CD1c-positive myeloid dendritic cell (primary cell): ENCODE results near the gene IGF1.
"Not testable (repeated sequence)": the region's sequence is repeated elsewhere in the genome, so short reads cannot be mapped to it uniquely, and the experiment has no call there.

ENCODE experiments used
- DNase-seq: peaks from one replicate; pipeline ENCODE4 v3.0.0-alpha.2; 2016; ENCODE audit errors: extremely low spot score

Gene IGF1

DNA sequence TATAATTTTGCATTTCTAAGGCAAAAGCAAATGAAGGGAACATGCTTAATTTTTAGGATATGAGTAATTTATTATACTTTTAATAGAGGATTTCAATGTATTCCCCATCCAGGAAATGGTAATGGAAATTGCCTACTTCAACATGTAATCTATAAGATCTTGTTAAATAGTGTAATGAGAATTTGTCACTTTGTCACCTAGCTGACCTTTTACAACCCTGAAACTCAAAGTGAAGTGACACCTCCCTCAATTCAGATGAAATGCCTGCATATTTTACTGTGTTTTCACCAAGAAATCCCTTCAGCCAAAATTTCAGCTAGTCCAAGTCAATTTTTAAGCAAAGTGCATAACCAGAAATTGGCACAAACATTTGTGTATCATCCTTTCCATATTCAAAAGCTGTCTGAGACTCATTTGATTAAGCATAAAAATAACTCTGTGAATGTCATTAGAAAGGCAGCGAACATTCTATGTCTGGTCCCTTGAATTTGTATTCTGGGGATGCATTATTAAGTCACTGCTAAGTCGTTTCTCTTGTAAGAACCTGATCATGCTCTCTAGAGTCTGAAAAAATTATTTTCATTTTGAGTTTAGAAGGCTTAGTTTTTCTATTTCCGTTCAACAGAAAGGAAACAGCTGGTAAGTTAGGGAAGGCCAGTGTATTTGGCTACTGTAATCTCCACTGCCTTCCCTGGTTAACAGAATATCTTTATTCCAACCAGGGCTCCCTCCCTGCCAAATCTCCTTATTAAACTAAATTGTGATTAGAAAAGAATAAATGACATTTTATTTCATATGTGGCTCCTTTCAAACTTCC is 100.8 kb downstream of the IGF1 start:
- DNase-seq: no peak

DNA sequence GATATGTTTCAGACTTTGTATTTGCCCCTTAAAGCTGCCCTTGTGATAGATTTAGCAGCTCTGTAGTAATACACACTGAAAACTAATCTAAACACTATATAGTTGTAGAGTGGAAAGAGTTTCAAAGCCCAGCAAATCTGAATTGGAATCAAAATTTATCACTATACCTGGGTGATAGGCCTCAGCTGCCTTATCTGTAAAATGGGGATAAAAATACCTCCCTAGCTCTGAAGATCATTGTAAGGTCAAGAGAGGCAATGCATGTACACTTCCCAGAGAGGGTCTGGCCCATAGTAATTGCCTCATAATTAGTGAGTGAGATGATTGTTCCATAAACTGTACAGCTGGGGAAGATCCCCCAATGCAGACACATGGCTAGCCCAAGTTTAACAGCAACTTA is 103.6 kb downstream of the IGF1 start:
- no peak for DNase-seq

DNA sequence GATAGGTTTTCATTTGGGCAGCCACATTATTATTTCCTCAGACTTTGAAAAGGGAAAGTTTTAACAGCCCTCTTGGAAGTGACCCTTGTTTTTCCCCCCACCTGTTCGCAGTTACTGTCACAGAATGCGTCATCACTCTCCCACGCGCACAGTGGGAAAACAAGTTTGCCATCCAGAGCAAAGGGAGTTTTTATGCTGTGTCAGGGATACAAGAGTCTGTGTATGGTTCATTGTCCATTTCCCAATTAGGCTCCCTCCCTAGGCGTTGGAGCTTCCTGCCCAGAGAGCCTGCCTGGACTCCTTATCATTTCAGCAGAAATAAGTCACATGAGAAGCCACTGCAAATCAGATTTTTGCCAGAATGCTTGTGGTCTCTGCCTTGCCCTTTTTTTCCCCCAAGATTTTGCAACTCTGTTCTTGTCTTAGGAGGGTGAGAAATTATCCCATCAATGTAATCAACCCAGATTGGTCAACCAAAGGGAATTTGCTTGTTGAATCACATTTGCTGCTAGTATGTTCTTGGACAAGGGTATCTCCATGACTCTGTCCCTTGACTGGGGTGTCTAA is 104.1 kb downstream of the IGF1 start:
- DNase-seq: no peak

DNA sequence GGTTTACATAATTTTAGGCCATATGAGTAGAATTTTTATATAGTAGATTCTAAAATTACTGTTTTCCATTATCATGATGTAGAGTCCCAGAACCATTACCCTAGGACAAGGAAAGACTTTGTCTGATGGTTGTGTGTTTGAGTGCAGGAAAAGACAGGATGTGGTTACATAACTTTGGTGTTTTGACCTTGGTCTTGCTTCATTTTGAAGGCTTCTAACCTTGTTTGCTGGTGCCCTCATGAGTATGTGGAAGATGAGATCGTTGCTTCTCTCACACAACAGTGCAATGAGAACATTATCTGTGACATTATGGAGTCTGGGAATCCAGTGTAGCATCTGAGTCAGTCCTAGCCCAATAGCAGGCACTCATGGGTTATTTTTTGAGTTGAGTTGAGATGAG is 106.2 kb downstream of the IGF1 start:
- no peak for DNase-seq

DNA sequence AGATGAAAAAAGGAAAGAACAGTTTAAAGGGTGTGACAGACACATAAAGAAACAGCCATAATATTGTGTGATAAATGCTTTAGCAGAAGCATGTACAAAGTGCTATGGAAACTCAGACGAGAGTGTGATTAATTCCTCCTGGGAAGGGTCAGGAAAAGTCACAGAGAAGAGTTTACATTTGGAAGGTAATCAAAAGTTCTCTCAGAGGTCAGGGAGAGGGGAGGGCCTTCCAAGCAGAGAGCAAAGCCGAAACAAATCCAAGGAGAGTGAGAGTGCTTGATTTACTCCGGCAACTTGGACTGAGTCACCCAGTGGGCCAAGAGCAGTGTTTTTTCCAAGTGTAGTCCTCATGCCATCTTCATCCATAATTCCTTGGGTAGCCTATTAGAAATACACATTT is 108.3 kb downstream of the IGF1 start:
- DNase-seq: no peak

DNA sequence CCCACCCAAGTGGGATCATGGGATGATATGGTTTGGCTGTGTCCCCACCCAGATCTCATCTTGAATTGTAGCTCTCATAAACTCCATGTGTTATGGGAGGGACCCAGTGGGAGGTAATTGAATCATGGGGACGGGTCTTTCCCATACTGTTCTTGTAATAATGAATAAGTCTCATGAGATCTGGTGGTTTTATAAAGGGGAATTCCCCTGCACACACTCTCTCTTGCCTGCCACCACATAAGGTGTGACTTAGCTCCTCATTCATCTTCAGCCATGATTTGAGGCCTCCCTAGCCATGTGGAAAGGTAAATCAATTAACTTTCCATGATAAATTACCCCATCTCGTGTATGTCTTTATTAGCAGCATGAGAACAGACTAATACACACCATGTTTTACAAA is 109.2 kb downstream of the IGF1 start:
- no peak for DNase-seq

DNA sequence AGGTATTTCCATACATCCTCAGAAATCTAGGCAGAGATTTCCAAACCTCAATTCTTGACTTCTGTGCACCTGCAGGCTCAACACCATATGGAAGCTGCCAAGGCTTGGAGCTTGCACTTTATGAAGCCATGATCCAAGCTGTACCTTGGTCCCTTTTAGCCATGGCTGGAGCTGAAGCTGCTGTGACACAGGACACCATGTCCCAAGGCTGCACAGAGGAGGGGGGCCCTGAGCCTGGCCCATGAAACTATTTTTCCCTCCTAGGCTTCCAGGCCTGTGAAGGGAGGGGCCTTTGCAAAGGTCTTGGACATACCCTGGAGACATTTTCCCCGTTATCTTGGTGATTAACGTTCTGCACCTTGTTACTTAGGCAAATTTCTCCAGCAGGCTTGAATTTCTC is 110.5 kb downstream of the IGF1 start:
- DNase-seq: no peak

DNA sequence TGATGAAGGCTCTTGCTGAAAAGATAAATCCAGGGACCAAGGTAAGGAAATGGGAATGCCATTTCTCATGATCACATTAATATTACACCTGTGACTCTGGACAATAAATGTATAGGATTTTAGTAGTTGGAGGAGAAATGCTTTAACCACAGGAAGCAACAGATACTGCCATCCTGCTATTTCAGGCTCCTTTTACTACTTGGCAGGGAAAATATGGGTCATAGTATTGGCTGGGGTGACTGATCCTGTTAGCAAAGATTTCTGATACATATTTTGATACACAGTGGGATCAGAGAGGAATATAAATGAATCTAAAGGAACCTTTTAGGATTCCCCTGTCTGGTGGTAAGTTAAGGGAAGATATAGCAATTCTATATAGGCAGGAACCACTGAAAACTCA is 115.0 kb downstream of the IGF1 start:
- DNase-seq: no peak

DNA sequence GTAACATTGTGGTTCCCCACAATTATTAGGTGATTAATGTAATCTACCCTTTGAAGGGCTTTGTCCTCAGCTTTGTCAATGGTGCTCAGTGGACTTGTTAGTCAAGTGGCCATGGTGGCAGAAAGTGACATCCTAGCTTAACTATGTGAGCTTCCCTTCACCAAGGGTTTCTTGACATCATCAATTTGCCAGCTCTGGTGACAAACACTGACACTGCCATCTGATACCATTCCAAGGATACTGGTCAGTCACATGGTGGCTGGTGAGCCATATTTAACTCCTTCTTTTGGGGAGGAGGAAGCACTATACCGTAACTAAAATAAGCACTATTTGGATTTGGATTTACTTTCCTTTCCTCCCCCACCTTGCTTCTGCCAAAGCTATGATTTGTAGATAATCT is 115.7 kb downstream of the IGF1 start:
- no peak for DNase-seq

DNA sequence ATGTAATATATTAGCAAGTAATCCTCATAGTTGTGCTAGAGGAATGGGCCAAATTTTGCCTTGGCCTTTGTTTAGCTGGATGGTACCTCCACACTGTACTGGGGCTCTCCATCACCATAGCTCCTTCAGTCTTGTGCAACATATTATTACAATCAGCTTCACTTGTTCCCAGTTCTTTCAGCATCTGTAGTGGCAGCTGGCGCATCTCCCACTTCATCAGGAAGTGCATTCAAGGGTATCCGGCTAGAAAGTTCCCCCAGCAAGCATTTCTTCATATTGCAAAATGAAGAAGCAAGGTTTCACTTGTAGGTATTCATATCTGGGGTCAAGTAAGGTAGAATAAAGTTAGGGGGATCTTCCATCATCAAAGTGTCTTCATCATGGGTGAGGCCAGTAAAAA is 123.7 kb downstream of the IGF1 start:
- DNase-seq: no peak

DNA sequence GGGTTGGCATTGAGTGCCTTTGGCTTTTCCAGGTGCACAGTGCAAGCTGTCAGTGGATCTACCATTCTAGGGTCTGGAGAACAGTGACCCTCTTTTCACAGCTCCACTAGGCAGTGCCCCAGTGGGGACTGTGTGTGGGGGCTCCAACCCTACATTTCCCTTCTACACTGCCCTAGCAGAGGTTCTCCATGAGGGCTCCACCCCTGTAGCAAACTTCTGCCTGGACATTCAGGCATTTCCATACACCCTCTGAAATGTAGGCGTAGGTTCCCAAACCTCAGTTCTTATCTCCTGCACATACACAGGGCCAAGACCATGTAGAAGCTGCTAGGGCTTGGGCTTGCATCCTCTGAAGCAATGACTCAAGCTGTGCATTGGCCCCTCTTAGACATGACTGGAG is 126.1 kb downstream of the IGF1 start:
- DNase-seq: not testable (repeated sequence)

DNA sequence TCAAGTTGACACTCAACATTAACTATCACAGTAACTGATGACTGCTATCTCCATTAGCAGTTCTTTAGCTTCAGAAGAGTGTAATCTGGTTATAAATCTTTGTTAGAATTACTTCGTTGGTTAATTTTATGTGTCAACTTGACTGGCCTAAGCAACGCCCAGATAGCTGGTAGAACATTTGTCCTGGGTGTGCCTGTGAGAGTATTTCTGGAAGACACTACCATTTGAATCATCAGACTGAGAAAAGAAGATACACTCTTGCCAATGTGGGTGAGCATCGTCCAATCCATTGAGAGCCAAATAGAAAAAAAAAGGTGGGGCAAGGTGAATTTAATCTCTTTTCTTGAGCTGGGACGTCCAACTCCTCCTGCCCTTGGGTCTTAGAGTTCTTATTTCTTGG is 129.0 kb downstream of the IGF1 start:
- DNase-seq: no peak

DNA sequence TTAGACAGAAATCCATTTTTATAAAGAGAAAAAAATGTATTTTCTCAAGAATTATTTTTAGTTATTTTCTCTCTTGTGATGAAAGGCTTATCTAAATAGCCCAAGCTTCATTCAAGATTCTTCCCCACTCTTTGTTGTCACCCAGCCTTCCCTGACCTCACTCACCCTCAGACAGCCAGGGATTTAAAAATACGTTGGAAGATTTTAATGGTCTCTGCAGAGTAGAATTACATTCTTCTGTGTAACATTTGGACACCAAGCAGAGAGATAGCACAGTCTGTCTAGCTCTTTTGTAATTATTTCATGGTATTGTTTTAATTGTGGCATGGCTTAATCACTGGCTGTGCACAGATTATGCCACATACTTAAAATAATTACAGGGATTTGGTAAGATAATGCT is 130.3 kb downstream of the IGF1 start:
- DNase-seq: no peak

DNA sequence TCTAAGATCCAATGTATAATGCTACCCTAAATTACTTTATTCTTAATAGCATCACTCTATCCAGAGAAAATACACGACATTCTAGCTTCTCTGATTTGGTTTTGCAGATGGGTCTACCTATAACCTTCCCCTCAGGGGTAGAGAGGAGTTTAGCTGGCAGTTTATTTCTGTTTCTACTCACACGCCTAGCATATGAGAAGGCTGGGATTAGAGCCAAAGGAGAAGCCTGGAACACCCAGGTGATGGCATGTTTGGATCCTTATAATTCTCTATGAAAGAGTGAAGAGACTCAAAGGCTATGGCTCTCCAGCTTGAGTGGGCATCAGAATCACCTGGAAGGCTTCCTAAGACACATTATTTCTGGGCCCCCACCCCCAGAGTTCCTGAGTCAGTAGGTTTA is 131.3 kb downstream of the IGF1 start:
- DNase-seq: no peak

DNA sequence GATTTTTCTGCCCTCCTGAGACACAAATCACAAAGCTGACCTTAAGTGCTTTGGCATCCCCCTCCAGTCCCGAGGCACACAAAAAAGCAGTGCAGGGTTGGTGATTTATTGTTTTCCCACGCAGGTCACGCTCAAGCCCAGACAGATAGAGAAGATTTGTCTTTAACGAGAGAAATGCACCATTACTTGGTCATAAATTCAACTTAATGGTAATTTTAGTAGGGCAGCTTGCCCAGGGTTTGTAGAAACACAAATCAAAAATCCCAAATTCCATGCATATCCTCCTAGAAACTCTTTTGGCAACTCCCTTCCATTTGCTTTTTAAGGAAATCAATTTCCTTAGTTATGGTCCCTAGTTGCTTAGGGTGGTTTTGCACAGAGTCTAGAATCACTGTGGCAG is 132.6 kb downstream of the IGF1 start:
- DNase-seq: no peak
